Neutrophil (primary cell): ENCODE results near the gene FAM162B.

Experiments used
- H3K27ac ChIP-seq: fragments of 200-600 bp; sonication (generic); 2 replicates; pipeline ENCODE4 v1.5.1; 2016; ENCODE audit warnings: mild to moderate bottlenecking, moderate library complexity
- H3K27me3 ChIP-seq: fragments of 200-600 bp; sonication (generic); 2 replicates; pipeline ENCODE4 v1.6.0; 2016; ENCODE audit warnings: mild to moderate bottlenecking
- H3K36me3 ChIP-seq: fragments of 200-600 bp; sonication (generic); 2 replicates; pipeline ENCODE4 v1.5.1; 2017
- H3K4me1 ChIP-seq, 2 experiments: fragments of 200-600 bp in 1 of 2; sonication (generic) in 1 of 2; 1 replicate in 1 of 2; 2 replicates in 1 of 2; pipeline versions ENCODE4 v1.5.1 to v1.6.1; 2013 to 2016; ENCODE audit warnings: low read depth in 1 of 2, low read length in 1 of 2, mild to moderate bottlenecking in 1 of 2, moderate library complexity in 1 of 2; ENCODE audit not compliant: control insufficient read depth in 1 of 2, insufficient read depth in 1 of 2
- H3K4me3 ChIP-seq, 2 experiments: fragments of 200-600 bp in 1 of 2; sonication (generic) in 1 of 2; 1 replicate in 1 of 2; 2 replicates in 1 of 2; pipeline ENCODE4 v1.5.1; 2013 to 2016; ENCODE audit warnings: low read depth in 1 of 2, low read length in 1 of 2, mild to moderate bottlenecking in 1 of 2, moderate library complexity in 1 of 2
- H3K9me3 ChIP-seq: fragments of 200-600 bp; sonication (generic); 2 replicates; pipeline ENCODE4 v1.5.1; 2016
- TF ChIP-seq, protein P1 (sequence below): fragments of 200-600 bp; sonication (generic); IDR thresholded peaks from 2 replicates; pipeline ENCODE4 v1.5.1; 2016; ENCODE audit warnings: antibody characterized with exemption

The FAM162B gene

DNA sequence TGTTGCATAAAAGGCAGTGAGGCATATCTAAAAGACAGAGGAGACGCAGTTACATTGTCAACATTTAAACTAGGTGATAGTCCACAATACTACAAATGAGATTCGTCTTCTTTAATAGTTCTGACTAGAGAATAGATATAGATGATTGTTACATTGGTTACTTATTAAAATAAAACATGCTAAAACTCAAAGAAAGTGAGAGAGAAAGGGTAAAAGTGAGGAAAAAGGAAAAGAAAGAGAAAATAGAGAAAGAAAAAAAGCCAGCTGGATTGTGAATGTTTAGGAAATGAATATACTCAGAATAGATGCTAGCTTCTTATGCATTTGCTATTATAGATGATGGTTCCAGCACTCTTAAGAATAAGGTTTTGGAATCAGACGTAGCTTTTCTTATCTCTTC is 27.7 kb upstream of the FAM162B start:
- H3K27me3 ChIP-seq, result no peaks in the 10 kb centered on the region
- H3K27ac ChIP-seq, result no peak overlapping the region
- TF ChIP-seq, protein P1, sequence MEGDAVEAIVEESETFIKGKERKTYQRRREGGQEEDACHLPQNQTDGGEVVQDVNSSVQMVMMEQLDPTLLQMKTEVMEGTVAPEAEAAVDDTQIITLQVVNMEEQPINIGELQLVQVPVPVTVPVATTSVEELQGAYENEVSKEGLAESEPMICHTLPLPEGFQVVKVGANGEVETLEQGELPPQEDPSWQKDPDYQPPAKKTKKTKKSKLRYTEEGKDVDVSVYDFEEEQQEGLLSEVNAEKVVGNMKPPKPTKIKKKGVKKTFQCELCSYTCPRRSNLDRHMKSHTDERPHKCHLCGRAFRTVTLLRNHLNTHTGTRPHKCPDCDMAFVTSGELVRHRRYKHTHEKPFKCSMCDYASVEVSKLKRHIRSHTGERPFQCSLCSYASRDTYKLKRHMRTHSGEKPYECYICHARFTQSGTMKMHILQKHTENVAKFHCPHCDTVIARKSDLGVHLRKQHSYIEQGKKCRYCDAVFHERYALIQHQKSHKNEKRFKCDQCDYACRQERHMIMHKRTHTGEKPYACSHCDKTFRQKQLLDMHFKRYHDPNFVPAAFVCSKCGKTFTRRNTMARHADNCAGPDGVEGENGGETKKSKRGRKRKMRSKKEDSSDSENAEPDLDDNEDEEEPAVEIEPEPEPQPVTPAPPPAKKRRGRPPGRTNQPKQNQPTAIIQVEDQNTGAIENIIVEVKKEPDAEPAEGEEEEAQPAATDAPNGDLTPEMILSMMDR, result no peak
- H3K4me1 ChIP-seq, result no peaks in the 10 kb centered on the region
- H3K36me3 ChIP-seq, result no peaks in the 10 kb centered on the region
- H3K4me3 ChIP-seq, result no peak overlapping the region
- no peaks in the 10 kb centered on the region for H3K9me3 ChIP-seq

DNA sequence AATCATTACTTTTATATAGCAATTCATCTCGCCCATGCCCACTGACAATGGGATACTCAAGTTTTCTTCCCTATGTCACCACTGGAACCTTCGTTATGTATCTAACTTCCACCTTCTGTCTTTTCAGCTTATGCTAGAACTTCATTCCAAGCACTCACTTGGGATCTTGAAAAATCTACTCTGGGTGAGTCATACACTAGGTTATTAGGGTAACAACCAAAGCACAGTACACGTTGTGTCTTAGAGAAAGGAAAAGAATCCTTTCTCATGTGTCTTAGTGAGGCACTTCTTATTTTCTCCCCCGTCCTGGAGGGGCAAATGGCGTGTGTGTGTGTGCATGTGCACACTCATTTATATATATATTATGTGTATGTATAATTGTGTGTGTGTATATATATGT is 18.3 kb upstream of the FAM162B start:
- Histone ChIP-seq H3K36me3 (no peaks in the 10 kb centered on the region), H3K27ac (no peak overlapping the region), H3K27me3 (peaks cover 46% of the 10 kb centered on the region), H3K4me1 (no peaks in the 10 kb centered on the region), H3K9me3 (no peaks in the 10 kb centered on the region), H3K4me3 (no peak overlapping the region)
- TF ChIP-seq, protein P1, result no peak

GRCh38 chr6:116779573-116780164 is 14.2 kb upstream of the FAM162B start:
- no peak overlapping the region for H3K4me3 ChIP-seq
- no peaks in the 10 kb centered on the region for H3K4me1 ChIP-seq
- H3K36me3 ChIP-seq, result no peaks in the 10 kb centered on the region
- no peak overlapping the region for H3K27ac ChIP-seq
- peaks cover 48% of the 10 kb centered on the region for H3K27me3 ChIP-seq
- H3K9me3 ChIP-seq, result no peaks in the 10 kb centered on the region
- TF ChIP-seq, protein P1, result no peak

DNA sequence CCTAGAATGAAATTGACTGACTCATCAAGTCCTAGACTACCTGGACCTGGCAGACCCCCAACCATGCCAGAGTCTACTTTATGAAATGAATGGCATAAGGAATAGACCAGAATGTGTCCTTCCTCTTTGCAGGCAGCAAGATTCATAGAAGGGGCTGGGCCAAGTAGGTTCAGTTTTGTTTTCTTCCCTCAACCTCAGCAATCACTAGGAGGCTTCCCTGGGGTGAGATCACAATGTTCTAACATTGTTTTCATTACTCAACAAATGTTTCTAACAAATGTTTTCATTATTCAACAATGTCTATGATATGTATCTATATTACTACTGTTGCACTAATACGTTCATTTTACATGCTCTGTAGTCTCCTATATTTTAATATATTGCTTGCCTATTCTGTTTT is 8.4 kb upstream of the FAM162B start:
- no peaks in the 10 kb centered on the region for H3K4me1 ChIP-seq
- no peak overlapping the region for H3K4me3 ChIP-seq
- peaks cover 28% of the 10 kb centered on the region for H3K27me3 ChIP-seq
- H3K36me3 ChIP-seq, result no peaks in the 10 kb centered on the region
- TF ChIP-seq, protein P1, result no peak
- H3K9me3 ChIP-seq, result no peaks in the 10 kb centered on the region
- no peak overlapping the region for H3K27ac ChIP-seq

DNA sequence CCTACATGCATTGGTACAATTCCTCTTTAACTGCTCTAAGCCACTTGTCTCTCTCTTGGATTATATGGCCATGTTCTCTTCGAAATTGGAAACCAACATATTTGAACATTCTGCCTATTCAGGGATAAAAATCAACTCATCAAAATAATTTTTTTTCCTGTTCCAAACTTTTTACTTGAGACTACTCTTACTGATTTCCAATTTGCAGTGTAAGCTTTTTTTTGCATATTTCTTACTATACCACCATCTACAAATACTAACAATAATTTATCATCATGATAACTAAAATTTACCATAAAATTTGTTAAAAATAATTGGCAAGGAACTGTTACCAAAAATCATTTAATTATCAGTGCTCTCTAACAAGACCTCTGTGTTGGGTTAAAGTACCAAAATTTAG is 6.9 kb upstream of the FAM162B start:
- TF ChIP-seq, protein P1, result no peak
- Histone ChIP-seq H3K4me3 (no peak overlapping the region), H3K9me3 (no peaks in the 10 kb centered on the region)

More for the DNA sequence above, 6.9 kb upstream of the FAM162B start:
- Histone ChIP-seq H3K4me1 (no peaks in the 10 kb centered on the region), H3K27me3 (peaks cover 36% of the 10 kb centered on the region), H3K36me3 (no peaks in the 10 kb centered on the region), H3K27ac (no peak overlapping the region)
